ENCODE results near the gene GNPTAB.

The GNPTAB gene

GRCh38 chr12:101727098-101727497, 103.7 kb downstream of the GNPTAB start:
- no peak for DNase-seq

- no peak for DNase-seq
Measured at GRCh38 chr12:101722392-101722791, 108.4 kb downstream of the GNPTAB start.

- DNase-seq = no peak
Measured at GRCh38 chr12:101720118-101720517, 110.6 kb downstream of the GNPTAB start.

- no peak for DNase-seq
Measured at GRCh38 chr12:101719566-101719965, 111.2 kb downstream of the GNPTAB start.

- DNase-seq = no peak
Measured at GRCh38 chr12:101714877-101715444, 115.8 kb downstream of the GNPTAB start.

- no peak for DNase-seq
Measured at GRCh38 chr12:101713930-101714329, 116.8 kb downstream of the GNPTAB start.

GRCh38 chr12:101713059-101713682, 117.6 kb downstream of the GNPTAB start:
- DNase-seq = no peak

GRCh38 chr12:101710288-101710687, 120.5 kb downstream of the GNPTAB start:
- no peak for DNase-seq

GRCh38 chr12:101707131-101707782, 123.5 kb downstream of the GNPTAB start:
- no peak for DNase-seq

- no peak for DNase-seq
Measured at GRCh38 chr12:101706403-101706802, 124.4 kb downstream of the GNPTAB start.

GRCh38 chr12:101703487-101703886, 127.3 kb downstream of the GNPTAB start:
- no peak for DNase-seq

GRCh38 chr12:101700299-101700820, 130.4 kb downstream of the GNPTAB start:
- DNase-seq = no peak

- no peak for DNase-seq
Measured at GRCh38 chr12:101698800-101699347, 131.9 kb downstream of the GNPTAB start.

- DNase-seq = peak; percentile 12
Measured at GRCh38 chr12:101697930-101698799, 132.6 kb downstream of the GNPTAB start.

GRCh38 chr12:101697197-101697929, 133.4 kb downstream of the GNPTAB start, which contains the start of gene CHPT1:
Gene CHPT1, plus strand, starts transcription at chr12:101697640. Its CDS starts 222 bp downstream, at chr12:101697862.
- peak; percentile 54 for DNase-seq

- peak; percentile 11 for DNase-seq
Measured at GRCh38 chr12:101696251-101697196, 134.2 kb downstream of the GNPTAB start.

GRCh38 chr12:101695706-101696105, 135.1 kb downstream of the GNPTAB start:
- DNase-seq = no peak

All from activated naive CD4-positive, alpha-beta T cell treated with anti-CD3 and anti-CD28 coated beads, Interleukin-2, amount 50 U/mL, for 16 hours (primary cell).